ENCODE measurements around the gene QRFP.

The QRFP gene

GRCh38 chr9:130908878-130909355 lies 12.3 kb upstream of the QRFP start:
- no peak for TF ChIP-seq POLR2A (IDR thresholded peaks at IDR 0.05; ENCODE audit: low read depth, low read length)
- FAIRE-seq (no peak), DNase-seq (ENCODE audit: insufficient read length, low spot score) (no peak)

GRCh38 chr9:130908146-130908877 lies 11.7 kb upstream of the QRFP start:
- FAIRE-seq (no peak), DNase-seq (ENCODE audit: insufficient read length, low spot score) (no peak)
- no peak for TF ChIP-seq POLR2A (IDR thresholded peaks at IDR 0.05; ENCODE audit: low read depth, low read length)

DNA sequence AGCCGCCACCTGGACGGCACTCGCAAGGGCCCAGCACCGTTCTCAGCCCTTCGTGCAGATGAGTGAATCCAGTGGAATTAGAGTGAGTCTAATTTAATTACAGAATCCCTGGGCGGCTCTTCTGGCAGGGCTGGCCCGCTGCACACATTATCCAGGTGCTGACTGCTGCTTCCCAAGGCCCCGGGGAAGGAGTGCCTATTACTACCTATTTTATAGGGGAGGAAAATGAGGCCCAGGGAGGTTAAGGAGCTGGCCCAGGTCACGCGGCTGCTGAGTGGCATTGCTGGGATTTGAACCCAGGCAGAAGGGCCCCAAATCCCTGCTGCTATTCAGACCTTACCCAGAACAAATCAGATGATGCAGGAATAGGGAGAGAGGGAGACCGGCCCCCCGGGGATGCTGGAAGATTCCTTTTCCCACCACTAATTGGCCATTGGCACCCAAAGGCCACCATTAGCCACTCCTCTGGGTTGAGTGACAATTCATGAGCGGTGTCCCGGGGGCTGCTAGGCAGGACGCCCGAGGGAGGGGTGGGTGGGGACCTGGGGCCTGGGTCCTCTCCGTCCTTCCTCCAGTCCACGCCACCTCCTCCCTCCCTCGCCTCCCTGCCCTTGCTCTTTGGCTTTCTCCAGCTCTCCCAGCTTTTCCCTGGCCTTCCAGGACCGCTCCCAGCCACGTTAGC lies 10.3 kb upstream of the QRFP start:
- DNase-seq (ENCODE audit: insufficient read length, low spot score) (no peak), FAIRE-seq (no peak)
- no peak for TF ChIP-seq POLR2A (IDR thresholded peaks at IDR 0.05; ENCODE audit: low read depth, low read length)

GRCh38 chr9:130905902-130906734 lies 9.5 kb upstream of the QRFP start:
- no peak for DNase-seq (ENCODE audit: insufficient read length, low spot score)
- TF ChIP-seq POLR2A (IDR thresholded peaks at IDR 0.05; ENCODE audit: low read depth, low read length): no peak
- FAIRE-seq: no peak

DNA sequence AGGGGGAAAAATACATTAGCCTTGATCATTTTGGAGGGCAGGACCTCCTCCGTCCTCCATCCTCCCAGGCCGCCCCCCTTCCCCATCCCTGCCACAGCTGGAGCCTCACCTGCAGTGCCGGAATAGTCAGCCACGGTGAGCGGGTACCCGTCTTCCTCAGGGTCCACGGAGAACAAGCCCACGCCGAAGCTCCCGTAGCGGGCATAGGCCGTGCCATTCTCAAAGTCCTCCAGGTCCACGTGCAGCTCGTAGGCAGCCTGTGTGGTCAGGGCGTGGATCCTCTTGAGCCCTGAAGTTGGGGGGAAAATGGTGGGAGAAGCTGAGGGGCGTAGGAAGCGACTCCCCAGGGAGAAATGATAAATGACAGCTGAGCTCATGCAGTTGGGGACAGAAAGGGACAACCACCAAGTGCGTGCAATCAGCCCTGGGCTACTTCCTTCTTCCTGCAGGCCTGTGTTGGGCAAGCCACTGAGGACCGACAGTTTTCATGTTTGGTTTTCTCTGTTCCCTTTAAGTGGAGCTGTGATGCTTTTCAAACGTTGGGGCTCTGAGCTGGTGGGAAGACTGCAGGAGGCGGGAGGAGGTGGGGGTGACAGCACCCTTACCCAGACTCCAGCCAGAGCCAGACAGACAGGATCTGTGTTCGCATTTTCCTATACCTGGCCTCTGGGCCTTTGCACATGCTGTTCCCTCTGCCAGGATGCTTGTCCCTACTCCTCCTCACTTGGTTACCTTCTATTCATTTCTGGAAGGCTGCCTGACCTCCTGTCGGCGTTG lies 8.7 kb upstream of the QRFP start:
- TF ChIP-seq POLR2A (IDR thresholded peaks at IDR 0.05; ENCODE audit: low read depth, low read length): no peak
- DNase-seq (ENCODE audit: insufficient read length, low spot score): no peak
- no peak for FAIRE-seq

DNA sequence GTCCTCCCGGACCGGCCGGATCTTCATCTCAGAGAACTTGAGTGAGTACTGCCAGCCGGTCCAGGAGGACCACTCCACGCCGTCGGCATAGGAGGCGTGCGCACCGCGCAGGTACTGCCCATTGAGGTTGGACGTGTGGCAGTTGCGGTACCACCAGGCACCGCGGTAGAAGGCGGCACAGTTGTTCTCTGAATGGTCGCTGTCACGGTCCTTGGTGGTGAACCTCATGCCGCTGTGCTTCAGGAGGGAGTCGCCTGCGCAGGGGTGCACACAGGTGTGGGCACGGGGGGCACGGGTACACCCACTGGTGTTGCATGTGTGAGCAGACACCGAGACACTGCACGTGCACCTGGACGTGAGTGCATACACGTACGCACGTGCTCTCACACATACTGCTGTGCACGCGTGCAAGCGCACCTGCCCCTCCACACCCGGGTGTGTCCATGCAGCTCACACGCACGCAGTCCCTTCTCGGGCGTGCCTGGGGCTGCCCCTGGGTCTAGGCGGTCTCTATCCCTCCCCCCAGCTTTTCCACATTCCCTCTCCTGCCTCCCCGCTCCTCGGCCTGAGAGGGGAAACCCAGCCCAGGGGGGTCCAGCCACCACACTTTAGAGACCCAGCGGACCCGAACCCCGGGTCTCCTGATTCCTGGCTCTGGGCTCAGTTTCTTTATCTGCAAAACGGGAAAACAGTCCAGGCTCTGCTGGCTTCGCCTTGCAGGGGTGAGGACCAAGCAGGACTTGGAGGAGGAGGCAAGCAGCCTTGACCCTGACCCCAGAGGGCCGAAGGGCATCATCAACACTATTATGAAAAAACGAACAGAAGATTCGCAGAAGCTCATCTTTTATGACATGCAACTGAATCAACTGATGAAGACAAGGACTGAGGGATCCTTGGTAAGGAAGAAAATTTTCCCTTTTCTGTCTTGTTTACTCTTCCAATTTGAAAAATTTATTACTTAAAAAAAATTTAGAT lies 7.7 kb upstream of the QRFP start:
- no peak for FAIRE-seq
- TF ChIP-seq POLR2A (IDR thresholded peaks at IDR 0.05; ENCODE audit: low read depth, low read length): no peak
- DNase-seq (ENCODE audit: insufficient read length, low spot score): no peak

DNA sequence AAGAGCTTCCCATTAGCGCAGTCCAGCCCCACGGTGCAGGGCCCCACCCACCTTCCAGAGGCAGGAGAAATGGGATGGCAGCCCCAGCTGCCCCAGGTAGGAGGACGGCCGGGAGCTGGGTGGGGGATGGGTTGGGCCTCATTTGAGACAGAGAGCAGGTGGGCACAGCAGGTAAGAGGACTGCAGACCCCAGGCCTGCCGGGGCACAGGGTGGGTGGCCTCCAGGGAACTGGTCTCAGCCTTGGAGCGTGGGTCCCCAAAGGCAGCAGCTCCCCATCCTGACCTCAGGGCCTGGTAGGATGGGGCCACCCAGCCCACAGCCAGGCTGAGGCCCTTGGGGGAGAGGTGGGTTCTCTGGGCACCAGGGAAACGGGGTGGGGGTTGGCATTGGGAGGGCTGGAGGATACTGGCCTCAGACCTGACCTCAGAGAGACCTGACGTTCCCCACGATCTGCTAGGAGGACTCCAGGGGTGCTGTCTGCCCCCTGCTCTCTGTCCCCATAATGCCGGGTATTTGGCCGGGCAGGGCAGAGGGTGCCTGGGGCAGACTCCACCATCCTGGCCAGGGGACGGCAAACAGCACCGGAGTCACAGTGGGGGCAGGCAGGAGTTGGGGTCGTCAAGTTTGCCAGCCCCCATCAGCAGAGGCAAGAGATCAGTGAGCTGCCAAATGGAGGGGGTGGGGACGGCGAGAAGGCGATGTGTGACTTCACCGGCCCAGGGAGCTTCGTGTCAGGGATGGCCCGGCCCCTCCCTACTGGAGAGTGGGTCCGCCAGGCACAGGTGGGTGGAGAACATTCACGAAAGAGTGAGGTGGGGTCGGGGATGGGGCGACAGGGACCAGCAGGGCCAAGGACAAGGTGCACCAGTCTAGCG lies 6.8 kb upstream of the QRFP start:
- no peak for DNase-seq (ENCODE audit: insufficient read length, low spot score)
- FAIRE-seq: no peak
- TF ChIP-seq POLR2A (IDR thresholded peaks at IDR 0.05; ENCODE audit: low read depth, low read length): no peak

DNA sequence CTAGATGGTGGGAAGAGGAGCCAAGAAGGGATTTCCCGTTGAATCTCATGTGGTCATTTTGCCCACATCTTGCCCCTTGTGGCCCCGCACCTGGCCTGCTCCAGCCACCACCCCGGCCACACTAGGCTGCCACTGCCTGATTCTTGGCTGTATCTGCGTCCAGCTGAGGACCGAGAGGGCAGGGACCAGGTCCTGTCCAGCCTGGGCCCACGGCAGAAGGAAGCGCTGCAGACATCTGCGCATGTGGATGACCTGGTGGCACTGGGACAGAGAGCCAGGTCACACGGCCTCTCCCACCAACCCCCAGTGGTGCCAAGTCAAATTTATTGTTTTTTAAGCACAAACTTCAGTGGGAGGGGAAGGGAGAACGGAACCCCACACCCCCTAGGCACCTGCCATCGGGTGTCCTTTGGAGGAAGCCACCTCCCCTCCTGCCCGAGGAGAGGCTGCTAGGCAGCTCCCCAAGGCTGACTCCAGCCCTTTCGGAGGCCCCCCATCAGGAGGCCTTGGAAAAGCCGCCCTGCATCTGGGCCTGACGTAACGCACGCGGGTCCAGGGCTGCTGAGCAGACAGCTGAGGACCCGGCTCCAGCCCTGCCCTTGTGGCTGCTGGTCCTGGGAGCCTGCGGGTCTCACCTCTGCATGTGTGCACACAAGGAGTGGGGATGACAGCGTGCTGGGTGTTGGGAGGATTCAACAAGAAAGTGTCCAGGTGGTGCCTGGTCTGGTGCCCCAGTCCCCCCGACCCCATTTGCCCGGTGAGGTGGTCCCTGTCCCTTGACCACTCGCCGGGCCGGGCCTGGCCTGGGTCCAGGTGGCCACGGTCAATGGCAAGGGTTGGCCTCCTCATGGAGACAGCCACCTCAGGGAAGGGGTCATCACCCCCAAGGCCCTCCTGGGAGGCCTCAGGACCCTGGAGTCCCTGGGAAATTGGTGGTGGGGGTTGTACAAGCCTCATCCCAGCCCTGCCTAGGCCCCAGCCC lies 5.9 kb upstream of the QRFP start:
- FAIRE-seq: no peak
- DNase-seq (ENCODE audit: insufficient read length, low spot score): no peak
- no peak for TF ChIP-seq POLR2A (IDR thresholded peaks at IDR 0.05; ENCODE audit: low read depth, low read length)

DNA sequence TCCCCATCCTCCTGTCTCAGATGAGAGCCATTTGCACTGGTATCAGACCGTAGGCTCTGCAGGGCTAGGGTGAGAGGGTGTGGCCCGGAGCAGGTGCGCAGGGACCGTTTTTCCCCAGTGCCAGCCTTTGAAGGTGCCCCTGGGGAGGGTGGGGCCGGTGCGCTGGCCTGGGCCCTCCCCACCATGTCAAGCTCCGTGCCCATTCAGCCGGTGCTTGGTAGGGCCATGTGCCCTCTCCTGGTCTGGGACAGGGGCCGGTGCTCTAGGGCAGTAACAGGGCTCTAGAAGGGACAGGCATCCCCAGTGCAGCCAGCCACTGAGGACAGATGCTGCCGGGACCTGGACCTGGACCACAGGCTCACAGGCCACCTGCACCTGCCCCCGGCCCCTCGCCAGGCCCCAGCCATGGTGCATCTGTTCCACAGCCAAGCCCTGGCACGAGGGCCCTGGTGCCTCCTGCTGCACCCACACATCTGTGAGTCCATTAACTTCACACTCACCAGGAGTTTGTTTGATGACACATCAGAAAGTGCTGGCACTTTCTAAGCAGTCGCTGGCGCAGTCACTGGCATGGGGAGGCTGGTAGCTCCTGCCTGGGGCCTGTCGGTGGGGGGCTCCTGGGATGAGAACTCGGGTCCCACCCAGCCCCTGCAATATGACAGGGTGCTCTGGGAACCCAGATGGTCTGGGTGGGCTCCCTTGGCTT lies 5.0 kb upstream of the QRFP start:
- FAIRE-seq: no peak
- no peak for DNase-seq (ENCODE audit: insufficient read length, low spot score)
- TF ChIP-seq POLR2A (IDR thresholded peaks at IDR 0.05; ENCODE audit: low read depth, low read length): no peak

Measured in H54 (cell line).